Measurements from ENCODE around the gene IMMT. TPM values are rescaled to one million over a fixed set of nuclear protein-coding genes. Genes with fewer than 3 reads are reported as not detected.
A peak's percentile ranks its signal among the peaks of the same experiment; 100 is the strongest.

Gene IMMT
- total and polyA plus RNA-seq, 9 of the 15 experiments (the other 6 are each of a cell fraction or from before 2014, with no cell fraction given), result 119 to 294 (median 140) TPM

- TF ChIP-seq E2F1 (CRISPR knock-in tag; IDR thresholded peaks at IDR 0.05) (no peak), ZNF584 (CRISPR knock-in tag; IDR thresholded peaks at IDR 0.05; ENCODE audit: low read depth) (no peak), PCBP1 (IDR thresholded peaks at IDR 0.05; ENCODE audit: low read depth, low read length, poor library complexity, severe bottlenecking) (no peak), POLR2G (IDR thresholded peaks at IDR 0.05; ENCODE audit: low read depth, low read length) (no peak), BRF2 (IDR thresholded peaks at IDR 0.05; ENCODE audit: borderline replicate concordance, insufficient read depth, insufficient read length) (no peak), ZZZ3 (IDR thresholded peaks at IDR 0.05) (no peak), PHTF2 (CRISPR knock-in tag; IDR thresholded peaks at IDR 0.05) (no peak), GATAD2A (IDR thresholded peaks at IDR 0.05) (peak; percentile 56; the same call in 1 of the 2 replicates), HMG20A (CRISPR knock-in tag; conservative IDR thresholded peaks at IDR 0.05) (no peak), POLR2AphosphoS5 (IDR thresholded peaks at IDR 0.05; ENCODE audit: control insufficient read depth, insufficient read depth, low read depth, low read length) (peak; percentile 56; the same call in 1 of the 2 replicates), ILK (tag; IDR thresholded peaks at IDR 0.05; ENCODE audit: borderline replicate concordance, low read depth) (no peak), ZNF165 (CRISPR knock-in tag; IDR thresholded peaks at IDR 0.05; ENCODE audit: borderline replicate concordance) (no peak), ARID3A (IDR thresholded peaks at IDR 0.05; ENCODE audit: borderline replicate concordance, low read depth, low read length) (peak; percentile 76; the same call in 1 of the 2 replicates), ZNF3 (CRISPR knock-in tag; IDR thresholded peaks at IDR 0.05) (no peak), ZNF282 (CRISPR knock-in tag; IDR thresholded peaks at IDR 0.05) (no peak), ELF1 (tag; IDR thresholded peaks at IDR 0.05) (no peak), MAFG (tag; conservative IDR thresholded peaks at IDR 0.05) (no peak), OTX1 (CRISPR knock-in tag; IDR thresholded peaks at IDR 0.05) (no peak), ASH1L (IDR thresholded peaks at IDR 0.05; ENCODE audit: borderline replicate concordance, low read depth, partially characterized antibody) (no peak), SMAD2 (IDR thresholded peaks at IDR 0.05; ENCODE audit: low read depth, low read length) (no peak), POLR3A (IDR thresholded peaks at IDR 0.05; ENCODE audit: borderline replicate concordance, extremely low read depth, insufficient read depth, insufficient read length) (no peak), PPARD (CRISPR knock-in tag; IDR thresholded peaks at IDR 0.05) (no peak), MNT (conservative IDR thresholded peaks at IDR 0.05) (no peak)
Measured at GRCh38 chr2:86204458-86204857, 9.2 kb upstream of the IMMT start (continued).

Measured in K562 (cell line).